Small intestine (tissue), 7 donors: ENCODE results near the gene GID4. TPM values are rescaled to one million over a fixed set of nuclear protein-coding genes. Genes with fewer than 3 reads are reported as not detected.

ENCODE experiments used
- DNase-seq, 2 donors: peaks; one replicate each; pipeline versions ENCODE4 v3.0.0 to v3.0.0-alpha.2; 2013
- FAIRE-seq: peaks from 2 replicates; lab custom pipeline; 2012; peaks lifted over from hg19 to GRCh38; lab: Jason Lieb, UNC
- H3K27ac ChIP-seq, 3 donors: one replicate each; pipeline ENCODE4 v1.5.1; 2013; ENCODE audit warnings: low read length in 2 of 3, mild to moderate bottlenecking in 2 of 3, control low read depth in 1 of 3, inconsistent platforms in 1 of 3, low read depth in 1 of 3, moderate library complexity in 1 of 3
- H3K27me3 ChIP-seq, 3 donors: one replicate each; pipeline ENCODE4 v1.6.1; 2013; ENCODE audit warnings: low read length in 3 of 3, inconsistent platforms in 1 of 3; ENCODE audit not compliant: control insufficient read depth in 3 of 3, insufficient read depth in 3 of 3
- H3K36me3 ChIP-seq, 3 donors: one replicate each; pipeline ENCODE4 v1.6.1; 2013; ENCODE audit warnings: low read length in 3 of 3, inconsistent platforms in 1 of 3, low read depth in 1 of 3, mild to moderate bottlenecking in 1 of 3, moderate library complexity in 1 of 3; ENCODE audit not compliant: control insufficient read depth in 3 of 3, insufficient read depth in 2 of 3
- H3K4me1 ChIP-seq, 3 donors: one replicate each; pipeline ENCODE4 v1.6.1; 2013; ENCODE audit warnings: low read length in 2 of 3, inconsistent platforms in 1 of 3, low read depth in 1 of 3, mild to moderate bottlenecking in 1 of 3, moderate library complexity in 1 of 3; ENCODE audit not compliant: control insufficient read depth in 3 of 3, insufficient read depth in 2 of 3
- H3K4me3 ChIP-seq, 3 donors: one replicate each; pipeline ENCODE4 v1.5.1; 2013; ENCODE audit warnings: low read length in 3 of 3, control low read depth in 1 of 3, inconsistent platforms in 1 of 3, low read depth in 1 of 3, mild to moderate bottlenecking in 1 of 3, moderate library complexity in 1 of 3
- H3K9me3 ChIP-seq, 2 donors: one replicate each; pipeline ENCODE4 v1.6.1; 2013; ENCODE audit warnings: low read depth in 1 of 2, low read length in 1 of 2; ENCODE audit not compliant: control insufficient read depth in 2 of 2, insufficient read depth in 1 of 2
- WGBS, 3 donors: extraction: QIAGEN DNeasy Blood & Tissue Kit; methylation state at CpG; one replicate each; pipeline ENCODE4 v1.1.7; 2013; 5-methylcytosine and 5-hydroxymethylcytosine counted together
- polyA plus RNA-seq, 4 donors: library from polyadenylated mRNA; stranded (reverse) in 3 of 4; unstranded in 1 of 4; fragments of 200-250 nt in 3 of 4; fragments of 120-200 nt in 1 of 4; gene quantifications; one replicate each; pipeline versions ENCODE4 v1.2.1 to v1.2.3, GENCODE V29; 2013
- donor health status: healthy with polysubstance abuse.
- donor health status: control.
- donor health status: control.
- donor health status: Bipolar disorder and iron deficiency.
- donor health status: healthy.

GID4 gene
- polyA plus RNA-seq, 4 donors, result 2.5 to 9.7 (median 4.1) TPM

- 93 to 95% (median 95%) methylated on average over 8 of the region's 8 CpGs for WGBS, 3 donors
- H3K4me3 ChIP-seq, result no peak overlapping the region
- H3K4me1 ChIP-seq, result peaks cover 0 to 11% (median 0%) of the 10 kb centered on the region in 3 donors
- FAIRE-seq, result no peak
- H3K27me3 ChIP-seq, result no peaks in the 10 kb centered on the region
- H3K36me3 ChIP-seq, result peaks cover 0 to 3% (median 0%) of the 10 kb centered on the region in 3 donors
- no peak overlapping the region for H3K27ac ChIP-seq
- H3K9me3 ChIP-seq, result no peaks in the 10 kb centered on the region
- DNase-seq, result no peak
Observed at GRCh38 chr17:17998934-17999333, 40.3 kb upstream of the GID4 start.

GRCh38 chr17:17999364-18000029, 39.7 kb upstream of the GID4 start:
- H3K36me3 ChIP-seq, result peaks cover 0 to 3% (median 0%) of the 10 kb centered on the region in 3 donors
- FAIRE-seq (no peak), DNase-seq (no peak)
- peak overlapping the region in 1 of 3 donors; percentile 27 for H3K27ac ChIP-seq
- no peak overlapping the region for H3K4me3 ChIP-seq
- no peaks in the 10 kb centered on the region for H3K9me3 ChIP-seq
- H3K27me3 ChIP-seq, result no peaks in the 10 kb centered on the region
- 60 to 78% (median 75%) methylated on average over 9 of the region's 9 CpGs for WGBS, 3 donors
- H3K4me1 ChIP-seq, result peaks cover 0 to 11% (median 0%) of the 10 kb centered on the region in 3 donors

GRCh38 chr17:18000030-18000408, 39.2 kb upstream of the GID4 start:
- no peak overlapping the region for H3K4me3 ChIP-seq
- FAIRE-seq (no peak), DNase-seq (peak; percentile 54 to 80)
- no peaks in the 10 kb centered on the region for H3K9me3 ChIP-seq
- peak overlapping the region in 1 of 3 donors; percentile 27 for H3K27ac ChIP-seq
- H3K4me1 ChIP-seq, result peaks cover 0 to 11% (median 0%) of the 10 kb centered on the region in 3 donors
- H3K27me3 ChIP-seq, result no peaks in the 10 kb centered on the region
- peaks cover 0 to 3% (median 0%) of the 10 kb centered on the region in 3 donors for H3K36me3 ChIP-seq
- WGBS, 3 donors, result 17 to 54% (median 52%) methylated on average over 8 of the region's 8 CpGs

- peaks cover 0 to 8% (median 4%) of the 10 kb centered on the region in 3 donors for H3K36me3 ChIP-seq
- FAIRE-seq, result no peak
- 94 to 100% (median 97%) methylated on average over 2 of the region's 2 CpGs for WGBS, 3 donors
- peaks cover 0 to 11% (median 0%) of the 10 kb centered on the region in 3 donors for H3K4me1 ChIP-seq
- H3K9me3 ChIP-seq, result no peaks in the 10 kb centered on the region
- no peak overlapping the region for H3K27ac ChIP-seq
- no peaks in the 10 kb centered on the region for H3K27me3 ChIP-seq
- no peak for DNase-seq
- no peak overlapping the region for H3K4me3 ChIP-seq
Observed at GRCh38 chr17:18002171-18002570, 37.0 kb upstream of the GID4 start.

- H3K4me3 ChIP-seq, result no peak overlapping the region
Observed at GRCh38 chr17:18004345-18004744, 34.9 kb upstream of the GID4 start.

GRCh38 chr17:18004884-18005305, 34.3 kb upstream of the GID4 start:
- DNase-seq (no peak), FAIRE-seq (no peak)
- 84 to 89% (median 89%) methylated on average over 9 of the region's 9 CpGs for WGBS, 3 donors
- Histone ChIP-seq H3K4me1 (peaks cover 0 to 5% (median 0%) of the 10 kb centered on the region in 3 donors), H3K27ac (no peak overlapping the region), H3K36me3 (peaks cover 0 to 28% (median 4%) of the 10 kb centered on the region in 3 donors), H3K27me3 (no peaks in the 10 kb centered on the region), H3K9me3 (no peaks in the 10 kb centered on the region), H3K4me3 (no peak overlapping the region)

More at GRCh38 chr17:18004345-18004744, 34.9 kb upstream of the GID4 start:
- Histone ChIP-seq H3K9me3 (no peaks in the 10 kb centered on the region), H3K27me3 (no peaks in the 10 kb centered on the region), H3K4me1 (peaks cover 0 to 11% (median 0%) of the 10 kb centered on the region in 3 donors), H3K27ac (no peak overlapping the region), H3K36me3 (peaks cover 0 to 26% (median 4%) of the 10 kb centered on the region in 3 donors)
- FAIRE-seq, result no peak
- WGBS, 3 donors, result 66 to 80% (median 66%) methylated on average over 9 of the region's 9 CpGs
- no peak for DNase-seq

- no peak for DNase-seq
- no peaks in the 10 kb centered on the region for H3K4me1 ChIP-seq
- no peak overlapping the region for H3K27ac ChIP-seq
- H3K9me3 ChIP-seq, result peaks cover 0 to 1% of the 10 kb centered on the region in 2 donors
- no peak for FAIRE-seq
- no peaks in the 10 kb centered on the region for H3K27me3 ChIP-seq
- WGBS, 3 donors, result 69 to 79% (median 69%) methylated on average over 3 of the region's 3 CpGs
- no peak overlapping the region for H3K4me3 ChIP-seq
- H3K36me3 ChIP-seq, result peaks cover 0 to 32% (median 4%) of the 10 kb centered on the region in 3 donors
Observed at GRCh38 chr17:18005496-18005895, 33.7 kb upstream of the GID4 start.

GRCh38 chr17:18006495-18007239, 32.5 kb upstream of the GID4 start:
- peak in 1 of 2 donors; percentile 16 for DNase-seq
- H3K4me1 ChIP-seq, result no peaks in the 10 kb centered on the region
- H3K27me3 ChIP-seq, result no peaks in the 10 kb centered on the region
- no peak for FAIRE-seq
- H3K27ac ChIP-seq, result no peak overlapping the region
- no peak overlapping the region for H3K4me3 ChIP-seq
- H3K9me3 ChIP-seq, result peaks cover 0 to 4% of the 10 kb centered on the region in 2 donors
- peaks cover 0 to 41% (median 4%) of the 10 kb centered on the region in 3 donors for H3K36me3 ChIP-seq
- WGBS, 3 donors, result 78 to 87% (median 81%) methylated on average over 23 to 31 of the region's 31 CpGs
